K562 (cell line): ENCODE measurements around the gene CHD2. TPM values are rescaled to one million over a fixed set of nuclear protein-coding genes. Genes with fewer than 3 reads are reported as not detected.

ENCODE experiments used
- CUX1 ChIP-seq: fragments of 200-800 bp; sonication (Bioruptor generic); IDR thresholded peaks from 2 replicates; pipeline ENCODE4 v1.6.1; 2016; ENCODE audit warnings: missing genetic modification characterization, missing compliant biosample characterization
- FOSL1 ChIP-seq: fragments of 200-800 bp; sonication (Bioruptor generic); conservative IDR thresholded peaks from 2 replicates; pipeline ENCODE4 v1.6.1; 2016; ENCODE audit warnings: missing genetic modification characterization, missing compliant biosample characterization
- KDM1A ChIP-seq, 2 experiments: fragments of 450-650 bp; IDR thresholded peaks; 2 replicates each; pipeline ENCODE4 v1.6.1; 2016; ENCODE audit warnings: mild to moderate bottlenecking in 2 of 2
- MEF2A ChIP-seq: IDR thresholded peaks from 2 replicates; pipeline ENCODE4 v1.6.1; 2011; ENCODE audit warnings: low read depth, mild to moderate bottlenecking, low read length, moderate library complexity; ENCODE audit not compliant: control insufficient read depth
- MTA2 ChIP-seq: fragments of 450-650 bp; IDR thresholded peaks from 2 replicates; pipeline ENCODE4 v1.6.1; 2016; ENCODE audit warnings: low read depth
- NR2C1 ChIP-seq, 2 experiments: fragments of 450-650 bp; IDR thresholded peaks; 2 replicates each; pipeline ENCODE4 v1.6.1; 2017; ENCODE audit warnings: mild to moderate bottlenecking in 2 of 2, antibody characterized with exemption in 1 of 2, inconsistent platforms in 1 of 2, missing compliant biosample characterization in 1 of 2, missing genetic modification characterization in 1 of 2
- PKNOX1 ChIP-seq: fragments of 450-650 bp; IDR thresholded peaks from 2 replicates; pipeline ENCODE4 v1.6.1; 2016
- SMARCC2 ChIP-seq: fragments of 450-650 bp; IDR thresholded peaks from 2 replicates; pipeline ENCODE4 v1.6.1; 2017; ENCODE audit warnings: antibody characterized with exemption, moderate library complexity, mild to moderate bottlenecking, low read depth
- STAT6 ChIP-seq: sonication (generic); formaldehyde crosslinking; IDR thresholded peaks from 2 replicates; pipeline ENCODE4 v1.8.1; 2023; ENCODE audit warnings: mild to moderate bottlenecking, missing genetic modification reagents
- ZBTB11 ChIP-seq, 3 experiments: fragments of 200-800 bp in 1 of 3; fragments of 250-450 bp in 1 of 3; fragments of 450-650 bp in 1 of 3; sonication (Bioruptor Pico) in 1 of 3; sonication (Bioruptor generic) in 1 of 3; formaldehyde crosslinking in 1 of 3; IDR thresholded peaks; 2 replicates each; pipeline versions ENCODE4 v1.6.1 to v1.8.0; 2016 to 2022; ENCODE audit warnings: mild to moderate bottlenecking in 2 of 3, missing genetic modification characterization in 2 of 3, missing compliant biosample characterization in 1 of 3, moderate library complexity in 1 of 3
- ZKSCAN8 ChIP-seq: fragments of 200-800 bp; sonication (Bioruptor generic); IDR thresholded peaks from 2 replicates; pipeline ENCODE4 v1.6.1; 2016; ENCODE audit warnings: missing genetic modification characterization, missing compliant biosample characterization
- ZNF263 ChIP-seq: sonication (generic); formaldehyde crosslinking; IDR thresholded peaks from 2 replicates; pipeline ENCODE4 v1.8.0; 2022; ENCODE audit warnings: mild to moderate bottlenecking, missing genetic modification reagents, borderline replicate concordance
- polyA plus RNA-seq, 8 experiments: library from polyadenylated mRNA; depleted of rRNA in 4 of 8; stranded (reverse) in 5 of 8; unstranded in 3 of 8; fragments of >200 nt; fragmentation: Nextera tagmentation in 2 of 8; fragmentation: Illumina TruSeq in 1 of 8; extraction: Ambion mirVana in 2 of 8; extraction: Trizol in 1 of 8; gene quantifications; 2 replicates each; pipeline versions ENCODE4 v1.2.1 to v1.2.3, GENCODE V29; 2011 to 2014; ENCODE audit warnings: inconsistent platforms in 1 of 8, missing spikeins in 1 of 8
- total RNA-seq, 7 experiments: library from RNA; depleted of rRNA in 6 of 7; stranded (reverse); fragments of >200 nt in 6 of 7; fragmentation: Illumina TruSeq in 2 of 7; extraction: Trizol in 2 of 7; gene quantifications; 2 replicates each; pipeline versions ENCODE4 v1.2.1 to v1.2.3, GENCODE V29; 2011 to 2021; ENCODE audit warnings: low replicate concordance in 1 of 7
- TF ChIP-seq, protein P1 (sequence below): sonication (generic); IDR thresholded peaks from 2 replicates; pipeline ENCODE4 v1.6.1; 2016

The CHD2 gene
- total and polyA plus RNA-seq, 9 of the 15 experiments (the other 6 are each of a cell fraction or from before 2014, with no cell fraction given): 38.9 to 70.8 (median 56.2) TPM

DNA sequence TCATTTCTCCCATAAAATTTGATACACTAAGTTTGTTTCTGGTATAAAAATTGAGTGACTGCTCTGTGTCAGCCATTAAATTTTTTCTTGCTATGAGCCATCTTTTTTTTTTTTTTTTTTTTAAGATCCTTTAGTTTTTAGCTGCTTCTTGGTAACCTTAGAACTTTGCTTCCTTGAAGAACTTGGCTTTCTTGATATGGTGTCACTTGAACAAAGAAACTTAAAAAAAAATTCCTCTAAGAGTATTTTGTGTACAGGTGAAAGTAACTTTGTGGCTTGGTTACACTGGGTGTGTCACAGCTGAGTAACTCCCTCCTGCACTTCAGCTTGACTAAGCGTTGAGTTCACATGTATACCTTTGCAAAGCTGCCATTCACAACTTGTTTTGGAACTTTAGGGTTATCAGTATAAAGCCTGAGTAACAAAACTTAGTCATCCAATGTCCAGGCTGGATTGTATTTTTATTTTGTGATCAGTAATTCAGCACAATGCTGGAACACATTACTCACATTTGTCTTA, 6.5 kb downstream of the CHD2 start (continued):
- peak in 1 of 3 experiments; percentile 58; a peak in 1 of 6 replicates for TF ChIP-seq ZBTB11 (CRISPR knock-in tag; IDR thresholded peaks at IDR 0.05)
- TF ChIP-seq ZNF263 (CRISPR knock-in tag): no peak
- peak; percentile 46; the same call in 1 of the 2 replicates for TF ChIP-seq SMARCC2
- peak; percentile 74 for TF ChIP-seq PKNOX1
- peak; percentile 66; the same call in 1 of the 2 replicates for TF ChIP-seq CUX1
- TF ChIP-seq MTA2: no peak
- TF ChIP-seq ZKSCAN8 (CRISPR knock-in tag): peak; percentile 79; the same call in 1 of the 2 replicates
- peak; percentile 84 for TF ChIP-seq FOSL1 (tag)
- no peak for TF ChIP-seq NR2C1 (IDR thresholded peaks at IDR 0.05)
- TF ChIP-seq NR2C1 (tag; IDR thresholded peaks at IDR 0.05): peak; percentile 46; the same call in 1 of the 2 replicates
- TF ChIP-seq MEF2A: no peak
- TF ChIP-seq, protein P1, sequence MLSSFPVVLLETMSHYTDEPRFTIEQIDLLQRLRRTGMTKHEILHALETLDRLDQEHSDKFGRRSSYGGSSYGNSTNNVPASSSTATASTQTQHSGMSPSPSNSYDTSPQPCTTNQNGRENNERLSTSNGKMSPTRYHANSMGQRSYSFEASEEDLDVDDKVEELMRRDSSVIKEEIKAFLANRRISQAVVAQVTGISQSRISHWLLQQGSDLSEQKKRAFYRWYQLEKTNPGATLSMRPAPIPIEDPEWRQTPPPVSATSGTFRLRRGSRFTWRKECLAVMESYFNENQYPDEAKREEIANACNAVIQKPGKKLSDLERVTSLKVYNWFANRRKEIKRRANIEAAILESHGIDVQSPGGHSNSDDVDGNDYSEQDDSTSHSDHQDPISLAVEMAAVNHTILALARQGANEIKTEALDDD: peak; percentile 95
- TF ChIP-seq KDM1A (IDR thresholded peaks at IDR 0.05): peak in 1 of 2 experiments; percentile 65; a peak in 2 of 4 replicates
- no peak for TF ChIP-seq STAT6 (CRISPR knock-in tag)
